Liver (tissue), 9 donors: ENCODE results near the gene WEE1. TPM values are rescaled to one million over a fixed set of nuclear protein-coding genes. Genes with fewer than 3 reads are reported as not detected.

Experiments
- DNase-seq: peaks from one replicate; pipeline ENCODE4 v3.0.0-alpha.2; 2017; ENCODE audit warnings: low spot score
- H3K27ac ChIP-seq, 2 donors: one replicate each; pipeline ENCODE4 v1.7.0; 2013; ENCODE audit warnings: inconsistent platforms in 2 of 2, low read length in 2 of 2, control low read depth in 1 of 2, low read depth in 1 of 2, mild to moderate bottlenecking in 1 of 2
- H3K27me3 ChIP-seq, 4 donors: one replicate each; pipeline versions ENCODE4 v1.6.1 to v1.7.0; 2013; ENCODE audit warnings: low read length in 3 of 4, inconsistent platforms in 1 of 4, mild to moderate bottlenecking in 1 of 4, moderate library complexity in 1 of 4; ENCODE audit not compliant: control insufficient read depth in 4 of 4, insufficient read depth in 4 of 4
- H3K36me3 ChIP-seq, 4 donors: one replicate each; pipeline versions ENCODE4 v1.6.1 to v1.7.0; 2013; ENCODE audit warnings: low read length in 3 of 4, mild to moderate bottlenecking in 3 of 4, low read depth in 1 of 4, moderate library complexity in 1 of 4; ENCODE audit not compliant: control insufficient read depth in 4 of 4, insufficient read depth in 3 of 4
- H3K4me1 ChIP-seq, 4 donors: one replicate each; pipeline versions ENCODE4 v1.6.1 to v1.7.0; 2013; ENCODE audit warnings: low read length in 3 of 4, mild to moderate bottlenecking in 3 of 4, moderate library complexity in 1 of 4; ENCODE audit not compliant: control insufficient read depth in 4 of 4, insufficient read depth in 4 of 4
- H3K4me3 ChIP-seq, 3 donors: one replicate each; pipeline versions ENCODE4 v1.6.1 to v1.7.0; 2013; ENCODE audit warnings: low read length in 3 of 3, control low read depth in 1 of 3, low read depth in 1 of 3, mild to moderate bottlenecking in 1 of 3
- H3K9ac ChIP-seq, 2 donors: one replicate each; pipeline ENCODE4 v1.7.0; 2013; ENCODE audit warnings: low read length in 2 of 2, mild to moderate bottlenecking in 2 of 2, moderate library complexity in 2 of 2, control low read depth in 1 of 2, low read depth in 1 of 2
- H3K9me3 ChIP-seq, 4 donors: one replicate each; pipeline versions ENCODE4 v1.6.1 to v1.7.0; 2013; ENCODE audit warnings: low read length in 3 of 4; ENCODE audit not compliant: control insufficient read depth in 4 of 4
- ATF3 ChIP-seq: IDR thresholded peaks from 2 replicates; pipeline ENCODE4 v1.6.1; 2016; ENCODE audit warnings: antibody characterized with exemption
- EGR1 ChIP-seq, 2 donors: IDR thresholded peaks; 2 replicates each; pipeline ENCODE4 v1.6.1; 2016 to 2018; ENCODE audit warnings: antibody characterized with exemption in 2 of 2, low read depth in 2 of 2
- FOXA1 ChIP-seq: IDR thresholded peaks from 2 replicates; pipeline ENCODE4 v1.6.1; 2016; ENCODE audit warnings: antibody characterized with exemption
- FOXA2 ChIP-seq: IDR thresholded peaks from 2 replicates; pipeline ENCODE4 v1.6.1; 2016; ENCODE audit warnings: antibody characterized with exemption
- GABPA ChIP-seq, 2 donors: IDR thresholded peaks in 1 of 2; conservative IDR thresholded peaks in 1 of 2; 2 replicates each; pipeline ENCODE4 v1.6.1; 2016; ENCODE audit warnings: antibody characterized with exemption in 2 of 2, mild to moderate bottlenecking in 1 of 2, moderate library complexity in 1 of 2
- HNF4A ChIP-seq, 2 donors: conservative IDR thresholded peaks; 2 replicates each; pipeline ENCODE4 v1.6.1; 2016; ENCODE audit warnings: antibody characterized with exemption in 2 of 2, mild to moderate bottlenecking in 2 of 2
- HNF4G ChIP-seq: IDR thresholded peaks from 2 replicates; pipeline ENCODE4 v1.6.1; 2016; ENCODE audit warnings: antibody characterized with exemption
- JUND ChIP-seq, 2 donors: IDR thresholded peaks; 2 replicates each; pipeline ENCODE4 v1.6.1; 2016; ENCODE audit warnings: antibody characterized with exemption in 2 of 2
- MAX ChIP-seq: IDR thresholded peaks from 2 replicates; pipeline ENCODE4 v1.6.1; 2016; ENCODE audit warnings: antibody characterized with exemption
- NR2F2 ChIP-seq: IDR thresholded peaks from 2 replicates; pipeline ENCODE4 v1.6.1; 2016; ENCODE audit warnings: antibody characterized with exemption
- RAD21 ChIP-seq, 2 donors: IDR thresholded peaks; 2 replicates each; pipeline ENCODE4 v1.6.1; 2016; ENCODE audit warnings: antibody characterized with exemption in 2 of 2, mild to moderate bottlenecking in 2 of 2
- RXRA ChIP-seq, 2 donors: IDR thresholded peaks; 2 replicates each; pipeline ENCODE4 v1.6.1; 2017 to 2018; ENCODE audit warnings: antibody characterized with exemption in 2 of 2, mild to moderate bottlenecking in 1 of 2
- SP1 ChIP-seq: IDR thresholded peaks from 2 replicates; pipeline ENCODE4 v1.6.1; 2018; ENCODE audit warnings: antibody characterized with exemption, mild to moderate bottlenecking
- TAF1 ChIP-seq: conservative IDR thresholded peaks from 2 replicates; pipeline ENCODE4 v1.6.1; 2016; ENCODE audit warnings: antibody characterized with exemption, mild to moderate bottlenecking
- YY1 ChIP-seq: IDR thresholded peaks from 2 replicates; pipeline ENCODE4 v1.6.1; 2016; ENCODE audit warnings: antibody characterized with exemption, mild to moderate bottlenecking
- ZBTB33 ChIP-seq: IDR thresholded peaks from 2 replicates; pipeline ENCODE4 v1.6.1; 2016; ENCODE audit warnings: antibody characterized with exemption
- WGBS: extraction: QIAGEN DNeasy Blood & Tissue Kit; methylation state at CpG from one replicate; pipeline ENCODE4 v1.1.7; 2013; 5-methylcytosine and 5-hydroxymethylcytosine counted together
- polyA plus RNA-seq, 2 donors: library from polyadenylated mRNA; stranded (reverse) in 1 of 2; unstranded in 1 of 2; fragments of 200-250 nt in 1 of 2; fragments of >200 nt in 1 of 2; fragmentation: Nextera tagmentation in 1 of 2; extraction: Ambion mirVana in 1 of 2; gene quantifications; one replicate each; pipeline versions ENCODE4 v1.2.1 to v1.2.3, GENCODE V29; 2013 to 2015
- total RNA-seq, 2 donors: library from RNA; depleted of rRNA; stranded (reverse); fragments of >200 nt; gene quantifications; one replicate each; pipeline ENCODE4 v1.2.3, GENCODE V29; 2014
- TF ChIP-seq, protein P1 (sequence below): IDR thresholded peaks from 2 replicates; pipeline ENCODE4 v1.6.1; 2016; ENCODE audit warnings: antibody characterized with exemption, mild to moderate bottlenecking
- TF ChIP-seq, protein P2 (sequence below): fragments of 150-350 bp; IDR thresholded peaks from 2 replicates; pipeline ENCODE4 v1.5.1; 2017; ENCODE audit warnings: improper control_type of control experiment, low read depth, low read length; ENCODE audit not compliant: missing input control
- donor health status: healthy.
- donor health status: healthy.
- donor health status: healthy.
- donor health status: healthy.
- donor health status: healthy.

Gene WEE1
- total and polyA plus RNA-seq, 4 donors: 3.5 to 39.6 (median 7.1) TPM

GRCh38 chr11:9568854-9569587 lies 4.4 kb upstream of the WEE1 start:
- Histone ChIP-seq H3K4me1 (peaks cover 3 to 45% (median 13%) of the 10 kb centered on the region in 4 donors), H3K4me3 (peak overlapping the region in 1 of 3 donors; percentile 26)
- WGBS: 18% methylated on average over 7 of the region's 7 CpGs

More at GRCh38 chr11:9568854-9569587, 4.4 kb upstream of the WEE1 start:
- TF ChIP-seq, protein P1, sequence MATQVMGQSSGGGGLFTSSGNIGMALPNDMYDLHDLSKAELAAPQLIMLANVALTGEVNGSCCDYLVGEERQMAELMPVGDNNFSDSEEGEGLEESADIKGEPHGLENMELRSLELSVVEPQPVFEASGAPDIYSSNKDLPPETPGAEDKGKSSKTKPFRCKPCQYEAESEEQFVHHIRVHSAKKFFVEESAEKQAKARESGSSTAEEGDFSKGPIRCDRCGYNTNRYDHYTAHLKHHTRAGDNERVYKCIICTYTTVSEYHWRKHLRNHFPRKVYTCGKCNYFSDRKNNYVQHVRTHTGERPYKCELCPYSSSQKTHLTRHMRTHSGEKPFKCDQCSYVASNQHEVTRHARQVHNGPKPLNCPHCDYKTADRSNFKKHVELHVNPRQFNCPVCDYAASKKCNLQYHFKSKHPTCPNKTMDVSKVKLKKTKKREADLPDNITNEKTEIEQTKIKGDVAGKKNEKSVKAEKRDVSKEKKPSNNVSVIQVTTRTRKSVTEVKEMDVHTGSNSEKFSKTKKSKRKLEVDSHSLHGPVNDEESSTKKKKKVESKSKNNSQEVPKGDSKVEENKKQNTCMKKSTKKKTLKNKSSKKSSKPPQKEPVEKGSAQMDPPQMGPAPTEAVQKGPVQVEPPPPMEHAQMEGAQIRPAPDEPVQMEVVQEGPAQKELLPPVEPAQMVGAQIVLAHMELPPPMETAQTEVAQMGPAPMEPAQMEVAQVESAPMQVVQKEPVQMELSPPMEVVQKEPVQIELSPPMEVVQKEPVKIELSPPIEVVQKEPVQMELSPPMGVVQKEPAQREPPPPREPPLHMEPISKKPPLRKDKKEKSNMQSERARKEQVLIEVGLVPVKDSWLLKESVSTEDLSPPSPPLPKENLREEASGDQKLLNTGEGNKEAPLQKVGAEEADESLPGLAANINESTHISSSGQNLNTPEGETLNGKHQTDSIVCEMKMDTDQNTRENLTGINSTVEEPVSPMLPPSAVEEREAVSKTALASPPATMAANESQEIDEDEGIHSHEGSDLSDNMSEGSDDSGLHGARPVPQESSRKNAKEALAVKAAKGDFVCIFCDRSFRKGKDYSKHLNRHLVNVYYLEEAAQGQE: peak; percentile 92
- TF ChIP-seq HNF4A (conservative IDR thresholded peaks at IDR 0.05) (peak; percentile 96 to 97), MAX (peak; percentile 76), NR2F2 (no peak), RAD21 (IDR thresholded peaks at IDR 0.05) (peak; percentile 17 to 43), EGR1 (IDR thresholded peaks at IDR 0.05; ENCODE audit: low read depth in 2 of 2) (peak in 1 of 2 donors; percentile 67), FOXA2 (peak; percentile 93), HNF4G (peak; percentile 91), JUND (IDR thresholded peaks at IDR 0.05) (peak; percentile 65 to 73), FOXA1 (peak; percentile 91), GABPA (IDR thresholded peaks at IDR 0.05 in 1 of 2, conservative IDR thresholded peaks at IDR 0.05 in 1 of 2) (peak in 1 of 2 donors; percentile 56), RXRA (IDR thresholded peaks at IDR 0.05) (peak; percentile 68 to 69), TAF1 (peak; percentile 80), ATF3 (no peak), YY1 (peak; percentile 84), ZBTB33 (peak; percentile 34), SP1 (peak; percentile 98)
- TF ChIP-seq, protein P2, sequence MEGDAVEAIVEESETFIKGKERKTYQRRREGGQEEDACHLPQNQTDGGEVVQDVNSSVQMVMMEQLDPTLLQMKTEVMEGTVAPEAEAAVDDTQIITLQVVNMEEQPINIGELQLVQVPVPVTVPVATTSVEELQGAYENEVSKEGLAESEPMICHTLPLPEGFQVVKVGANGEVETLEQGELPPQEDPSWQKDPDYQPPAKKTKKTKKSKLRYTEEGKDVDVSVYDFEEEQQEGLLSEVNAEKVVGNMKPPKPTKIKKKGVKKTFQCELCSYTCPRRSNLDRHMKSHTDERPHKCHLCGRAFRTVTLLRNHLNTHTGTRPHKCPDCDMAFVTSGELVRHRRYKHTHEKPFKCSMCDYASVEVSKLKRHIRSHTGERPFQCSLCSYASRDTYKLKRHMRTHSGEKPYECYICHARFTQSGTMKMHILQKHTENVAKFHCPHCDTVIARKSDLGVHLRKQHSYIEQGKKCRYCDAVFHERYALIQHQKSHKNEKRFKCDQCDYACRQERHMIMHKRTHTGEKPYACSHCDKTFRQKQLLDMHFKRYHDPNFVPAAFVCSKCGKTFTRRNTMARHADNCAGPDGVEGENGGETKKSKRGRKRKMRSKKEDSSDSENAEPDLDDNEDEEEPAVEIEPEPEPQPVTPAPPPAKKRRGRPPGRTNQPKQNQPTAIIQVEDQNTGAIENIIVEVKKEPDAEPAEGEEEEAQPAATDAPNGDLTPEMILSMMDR: no peak
- Histone ChIP-seq H3K36me3 (no peaks in the 10 kb centered on the region), H3K27ac (peak overlapping the region; percentile 91 to 94), H3K9ac (peak overlapping the region; percentile 64 to 90), H3K27me3 (no peaks in the 10 kb centered on the region), H3K9me3 (no peaks in the 10 kb centered on the region)
- DNase-seq: peak; percentile 64
